Prostate gland (tissue), 2 donors: ENCODE data around the gene CAPN14.

Experiments used
- POLR2A ChIP-seq: fragments of 450-650 bp; IDR thresholded peaks from one replicate; pipeline ENCODE4 v1.6.1; 2016; ENCODE audit warnings: antibody characterized with exemption, mild to moderate bottlenecking
- POLR2AphosphoS5 ChIP-seq: sonication (generic); formaldehyde crosslinking; IDR thresholded peaks from one replicate; pipeline ENCODE4 v1.6.1; 2017; ENCODE audit warnings: antibody characterized with exemption
- TF ChIP-seq, protein P1 (sequence below), 4 experiments: fragments of 200-600 bp in 2 of 4; fragments of 450-650 bp in 2 of 4; sonication (generic) in 2 of 4; IDR thresholded peaks; 1 replicate in 3 of 4; 2 replicates in 1 of 4; pipeline ENCODE4 v1.5.1; 2016 to 2019; ENCODE audit warnings: antibody characterized with exemption in 4 of 4, mild to moderate bottlenecking in 2 of 4, moderate library complexity in 2 of 4

DNA sequence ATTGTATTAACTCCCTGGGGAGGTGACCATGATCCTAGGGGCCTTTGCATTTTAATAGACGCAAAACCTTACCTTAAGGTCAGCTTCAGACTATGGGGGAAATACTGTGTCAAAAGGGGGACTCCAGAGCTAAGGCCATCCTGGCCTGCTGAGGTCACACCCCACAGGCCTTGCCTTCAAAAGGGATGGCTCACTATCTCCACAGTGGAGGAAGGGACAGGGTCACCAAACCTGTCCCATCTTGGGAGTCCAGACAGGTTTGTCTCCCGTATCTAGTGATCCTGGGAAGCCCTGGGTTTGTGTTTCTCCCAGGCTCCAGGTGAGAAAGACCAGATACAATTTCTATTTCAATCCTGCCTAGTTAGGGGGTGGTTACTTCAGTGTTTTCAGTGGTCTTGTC is 24.9 kb downstream of the CAPN14 start:
- TF ChIP-seq, protein P1, sequence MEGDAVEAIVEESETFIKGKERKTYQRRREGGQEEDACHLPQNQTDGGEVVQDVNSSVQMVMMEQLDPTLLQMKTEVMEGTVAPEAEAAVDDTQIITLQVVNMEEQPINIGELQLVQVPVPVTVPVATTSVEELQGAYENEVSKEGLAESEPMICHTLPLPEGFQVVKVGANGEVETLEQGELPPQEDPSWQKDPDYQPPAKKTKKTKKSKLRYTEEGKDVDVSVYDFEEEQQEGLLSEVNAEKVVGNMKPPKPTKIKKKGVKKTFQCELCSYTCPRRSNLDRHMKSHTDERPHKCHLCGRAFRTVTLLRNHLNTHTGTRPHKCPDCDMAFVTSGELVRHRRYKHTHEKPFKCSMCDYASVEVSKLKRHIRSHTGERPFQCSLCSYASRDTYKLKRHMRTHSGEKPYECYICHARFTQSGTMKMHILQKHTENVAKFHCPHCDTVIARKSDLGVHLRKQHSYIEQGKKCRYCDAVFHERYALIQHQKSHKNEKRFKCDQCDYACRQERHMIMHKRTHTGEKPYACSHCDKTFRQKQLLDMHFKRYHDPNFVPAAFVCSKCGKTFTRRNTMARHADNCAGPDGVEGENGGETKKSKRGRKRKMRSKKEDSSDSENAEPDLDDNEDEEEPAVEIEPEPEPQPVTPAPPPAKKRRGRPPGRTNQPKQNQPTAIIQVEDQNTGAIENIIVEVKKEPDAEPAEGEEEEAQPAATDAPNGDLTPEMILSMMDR (IDR thresholded peaks at IDR 0.05) = no peak
- no peak for TF ChIP-seq POLR2AphosphoS5
- no peak for TF ChIP-seq POLR2A
